ENCODE results near the gene BCL10. TPM values are rescaled to one million over a fixed set of nuclear protein-coding genes. Genes with fewer than 3 reads are reported as not detected.
"Not testable (repeated sequence)": the region's sequence is repeated elsewhere in the genome, so short reads cannot be mapped to it uniquely, and the experiment has no call there.

The BCL10 gene
- total RNA-seq, 4 donors from 2014 or later: 17.8 to 34.4 (median 22.2) TPM

GRCh38 chr1:85259912-85260274, 16.5 kb downstream of the BCL10 start:
- TF ChIP-seq POLR2A (IDR thresholded peaks at IDR 0.05): no peak
- no peak for TF ChIP-seq CTCF (IDR thresholded peaks at IDR 0.05)
- DNase-seq (ENCODE audit: low spot score in 2 of 2): no peak
- H3K4me3 ChIP-seq (ENCODE audit: low read depth, poor library complexity, severe bottlenecking): no peak overlapping the region
- WGBS, 2 donors: 10 to 16% methylated on average over 7 of the region's 7 CpGs
- intact Hi-C loops (cut with DNase I; ENCODE audit: low total_unique reads): loop anchor here (10.0 kb wide), 1 partner anchor 55 kb away; the partner anchor contains the start of gene SYDE2

- TF ChIP-seq CTCF (IDR thresholded peaks at IDR 0.05): peak in 1 of 3 donors; percentile 92
- TF ChIP-seq POLR2A (IDR thresholded peaks at IDR 0.05): peak in 1 of 2 donors; percentile 76
- intact Hi-C loops (cut with DNase I; ENCODE audit: low total_unique reads): loop anchor here (10.0 kb wide), 1 partner anchor 55 kb away; the partner anchor contains the start of gene SYDE2
- DNase-seq (ENCODE audit: low spot score in 2 of 2): peak; percentile 93 to 99
- peak within 1 kb of the TSS; percentile 88 for H3K4me3 ChIP-seq (ENCODE audit: low read depth, poor library complexity, severe bottlenecking)
- WGBS, 2 donors: 0 to 1% methylated on average over 54 to 59 of the region's 65 CpGs
Observed at GRCh38 chr1:85259118-85259911, 17.1 kb downstream of the BCL10 start, which contains the start of gene C1orf52. C1orf52 (minus strand) TSS chr1:85259662; CDS start chr1:85259633, 29 bp downstream.

- WGBS, 2 donors: 6 to 7% methylated on average over 19 of the region's 19 CpGs
- TF ChIP-seq CTCF (IDR thresholded peaks at IDR 0.05) (no peak), POLR2A (IDR thresholded peaks at IDR 0.05) (no peak)
- DNase-seq (ENCODE audit: low spot score in 2 of 2): no peak
- H3K4me3 ChIP-seq (ENCODE audit: low read depth, poor library complexity, severe bottlenecking): peak overlapping the region; percentile 88
- intact Hi-C loops (cut with DNase I; ENCODE audit: low total_unique reads): loop anchor here (10.0 kb wide), 1 partner anchor 54 kb away; the partner anchor contains the start of gene SYDE2
Observed at GRCh38 chr1:85258536-85259117, 17.8 kb downstream of the BCL10 start.

GRCh38 chr1:85249042-85249441, 27.4 kb downstream of the BCL10 start:
- intact Hi-C loops (cut with DNase I; ENCODE audit: low total_unique reads): loop anchor here (5.0 to 10.0 kb wide), 2 partner anchors 142 to 304 kb away; no protein-coding TSS in a partner anchor
- not testable (repeated sequence) for H3K4me3 ChIP-seq (ENCODE audit: low read depth, poor library complexity, severe bottlenecking); DNase-seq (ENCODE audit: low spot score in 2 of 2)
- WGBS, 2 donors: 76 to 91% methylated on average over 3 of the region's 3 CpGs

- no peak for TF ChIP-seq CTCF (IDR thresholded peaks at IDR 0.05)
- TF ChIP-seq POLR2A (IDR thresholded peaks at IDR 0.05): no peak
- WGBS, 2 donors: 70 to 85% methylated on average over 1 of the region's 1 CpG
- DNase-seq (ENCODE audit: low spot score in 2 of 2): no peak
- no peak overlapping the region for H3K4me3 ChIP-seq (ENCODE audit: low read depth, poor library complexity, severe bottlenecking)
- intact Hi-C loops (cut with DNase I; ENCODE audit: low total_unique reads): loop anchor here (5.0 to 10.0 kb wide), 2 partner anchors 139 to 301 kb away; no protein-coding TSS in a partner anchor
Observed at GRCh38 chr1:85245891-85246290, 30.5 kb downstream of the BCL10 start.

- TF ChIP-seq POLR2A (IDR thresholded peaks at IDR 0.05): no peak
- TF ChIP-seq CTCF (IDR thresholded peaks at IDR 0.05): no peak
- no peak for DNase-seq (ENCODE audit: low spot score in 2 of 2)
- intact Hi-C loops (cut with DNase I; ENCODE audit: low total_unique reads): loop anchor here (5.0 to 10.0 kb wide), 2 partner anchors 138 to 301 kb away; no protein-coding TSS in a partner anchor
- no peak overlapping the region for H3K4me3 ChIP-seq (ENCODE audit: low read depth, poor library complexity, severe bottlenecking)
- 46 to 50% methylated on average over 1 of the region's 1 CpG for WGBS, 2 donors
Observed at GRCh38 chr1:85245456-85245855, 31.0 kb downstream of the BCL10 start.

All from lower leg skin (tissue), 4 donors.